Thyroid gland (tissue), 4 donors: ENCODE measurements around the gene NIT2. TPM values are rescaled to one million over a fixed set of nuclear protein-coding genes. Genes with fewer than 3 reads are reported as not detected.
"Not testable (repeated sequence)": the region's sequence is repeated elsewhere in the genome, so short reads cannot be mapped to it uniquely, and the experiment has no call there.

Experiments used
- DNase-seq, 2 donors: peaks; one replicate each; pipeline ENCODE4 v3.0.0-alpha.2; 2019
- H3K27ac ChIP-seq, 3 donors: fragments of 200-600 bp; sonication (generic); 1 replicate in 2 of 3; 2 replicates in 1 of 3; pipeline ENCODE4 v1.5.1; 2016 to 2019; ENCODE audit warnings: mild to moderate bottlenecking in 1 of 3, moderate library complexity in 1 of 3
- H3K27me3 ChIP-seq: fragments of 200-600 bp; sonication (generic); one replicate; pipeline ENCODE4 v1.5.1; 2019
- H3K36me3 ChIP-seq, 2 donors: fragments of 200-600 bp; sonication (generic); one replicate each; pipeline ENCODE4 v1.5.1; 2016 to 2019
- H3K4me1 ChIP-seq, 2 donors: fragments of 200-600 bp; sonication (generic); one replicate each; pipeline ENCODE4 v1.5.1; 2017 to 2019
- H3K4me3 ChIP-seq, 3 donors: fragments of 200-600 bp; sonication (generic); replicated peaks in 1 of 3; 1 replicate in 2 of 3; 2 replicates in 1 of 3; pipeline ENCODE4 v1.5.1; 2016; ENCODE audit warnings: mild to moderate bottlenecking in 1 of 3
- H3K9me3 ChIP-seq: fragments of 200-600 bp; sonication (generic); one replicate; pipeline ENCODE4 v1.5.1; 2017
- CTCF ChIP-seq, 6 experiments: fragments of 200-600 bp in 3 of 6; fragments of 450-650 bp in 3 of 6; sonication (generic) in 3 of 6; IDR thresholded peaks; one replicate each; pipeline ENCODE4 v1.5.1; 2016 to 2019; ENCODE audit warnings: antibody characterized with exemption in 6 of 6, mild to moderate bottlenecking in 2 of 6, inconsistent platforms in 1 of 6, moderate library complexity in 1 of 6
- POLR2A ChIP-seq, 2 donors: fragments of 450-650 bp; IDR thresholded peaks; one replicate each; pipeline ENCODE4 v1.6.1; 2017; ENCODE audit warnings: antibody characterized with exemption in 2 of 2, mild to moderate bottlenecking in 2 of 2, moderate library complexity in 1 of 2
- WGBS, 2 donors: methylation state at CpG; one replicate each; pipeline ENCODE4 v1.1.5; 2017; 5-methylcytosine and 5-hydroxymethylcytosine counted together
- intact Hi-C: fragments of 100-400 bp; cut with DNase I; formaldehyde crosslinking; loops from one replicate; pipeline ENCODE4 v1.15.1; 2023
- total RNA-seq, 4 donors: library from RNA; depleted of rRNA; stranded (reverse); fragments of >200 nt; gene quantifications; one replicate each; pipeline ENCODE4 v1.2.3, GENCODE V29; 2016

The NIT2 gene
- total RNA-seq, 4 donors from 2014 or later, result 38.3 to 59.3 (median 48.8) TPM

GRCh38 chr3:100335434-100335833 is 877 bp downstream of the NIT2 start:
- no peaks in the 10 kb centered on the region for H3K27me3 ChIP-seq
- H3K27ac ChIP-seq, result peak overlapping the region in 2 of 3 donors; percentile 67 to 79
- peaks cover 8% of the 10 kb centered on the region in 2 donors for H3K36me3 ChIP-seq
- H3K4me1 ChIP-seq, result peaks cover 4 to 7% of the 10 kb centered on the region in 2 donors
- TF ChIP-seq POLR2A (IDR thresholded peaks at IDR 0.05), result no peak
- no peak for TF ChIP-seq CTCF (IDR thresholded peaks at IDR 0.05)
- WGBS, 2 donors, result 84 to 86% methylated on average over 11 to 13 of the region's 14 CpGs
- peak overlapping the region in 2 of 3 donors; percentile 56 to 61 for H3K4me3 ChIP-seq
- no peaks in the 10 kb centered on the region for H3K9me3 ChIP-seq
- intact Hi-C loops, result no loop called here
- DNase-seq, result no peak

GRCh38 chr3:100336229-100336628 is 1.7 kb downstream of the NIT2 start:
- intact Hi-C loops, H3K4me3 ChIP-seq, H3K9me3 ChIP-seq, H3K4me1 ChIP-seq, H3K27me3 ChIP-seq, H3K27ac ChIP-seq, DNase-seq: not testable (repeated sequence)
- peaks cover 11 to 13% of the 10 kb centered on the region in 2 donors for H3K36me3 ChIP-seq
- 94 to 95% methylated on average over 10 of the region's 10 CpGs for WGBS, 2 donors

DNA sequence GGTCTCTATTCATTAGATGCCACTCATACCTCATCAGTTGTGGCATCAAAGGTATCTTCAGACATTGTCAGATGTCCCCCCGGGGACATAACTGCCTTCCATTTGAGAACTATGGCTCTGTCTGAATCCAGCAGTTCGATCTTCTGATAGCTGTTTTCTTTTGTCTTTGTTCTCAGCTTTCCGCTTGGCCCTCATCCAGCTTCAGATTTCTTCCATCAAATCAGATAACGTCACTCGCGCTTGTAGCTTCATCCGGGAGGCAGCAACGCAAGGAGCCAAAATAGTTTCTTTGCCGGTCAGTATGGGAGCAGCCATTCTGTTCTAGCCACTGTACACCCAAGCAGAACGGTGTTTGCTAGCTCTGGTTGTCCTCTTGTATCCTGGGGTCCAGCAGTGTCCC is 4.4 kb downstream of the NIT2 start:
- Histone ChIP-seq H3K27ac (no peak overlapping the region), H3K36me3 (peaks cover 21 to 22% of the 10 kb centered on the region in 2 donors), H3K9me3 (no peaks in the 10 kb centered on the region), H3K4me3 (no peak overlapping the region), H3K4me1 (peaks cover 4 to 7% of the 10 kb centered on the region in 2 donors), H3K27me3 (no peaks in the 10 kb centered on the region)
- WGBS, 2 donors, result 90 to 93% methylated on average over 10 of the region's 10 CpGs
- no peak for TF ChIP-seq CTCF (IDR thresholded peaks at IDR 0.05)
- DNase-seq, result no peak
- intact Hi-C loops, result no loop called here

DNA sequence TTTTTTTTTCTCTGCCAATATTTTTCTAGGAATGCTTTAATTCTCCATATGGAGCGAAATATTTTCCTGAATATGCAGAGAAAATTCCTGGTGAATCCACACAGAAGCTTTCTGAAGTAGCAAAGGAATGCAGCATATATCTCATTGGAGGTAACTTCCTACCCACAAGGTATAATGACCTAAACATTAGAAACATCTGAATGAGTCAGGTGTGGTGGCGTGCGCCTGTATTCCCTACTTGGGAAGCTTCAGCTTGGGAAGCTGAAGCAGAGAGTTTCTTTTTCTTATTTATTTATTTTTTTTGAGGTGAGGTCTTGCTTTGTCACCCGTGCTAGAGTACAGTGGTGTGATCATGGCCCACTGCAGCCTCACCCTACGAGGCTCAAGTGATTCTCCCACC is 5.2 kb downstream of the NIT2 start:
- WGBS, 2 donors, result 93 to 96% methylated on average over 5 of the region's 5 CpGs
- Histone ChIP-seq H3K27me3 (no peaks in the 10 kb centered on the region), H3K36me3 (peaks cover 21 to 22% of the 10 kb centered on the region in 2 donors), H3K9me3 (no peaks in the 10 kb centered on the region), H3K4me1 (peaks cover 4 to 7% of the 10 kb centered on the region in 2 donors), H3K4me3 (no peak overlapping the region), H3K27ac (no peak overlapping the region)
- intact Hi-C loops, result no loop called here
- no peak for DNase-seq
- TF ChIP-seq POLR2A (IDR thresholded peaks at IDR 0.05), result no peak
- TF ChIP-seq CTCF (IDR thresholded peaks at IDR 0.05), result no peak

DNA sequence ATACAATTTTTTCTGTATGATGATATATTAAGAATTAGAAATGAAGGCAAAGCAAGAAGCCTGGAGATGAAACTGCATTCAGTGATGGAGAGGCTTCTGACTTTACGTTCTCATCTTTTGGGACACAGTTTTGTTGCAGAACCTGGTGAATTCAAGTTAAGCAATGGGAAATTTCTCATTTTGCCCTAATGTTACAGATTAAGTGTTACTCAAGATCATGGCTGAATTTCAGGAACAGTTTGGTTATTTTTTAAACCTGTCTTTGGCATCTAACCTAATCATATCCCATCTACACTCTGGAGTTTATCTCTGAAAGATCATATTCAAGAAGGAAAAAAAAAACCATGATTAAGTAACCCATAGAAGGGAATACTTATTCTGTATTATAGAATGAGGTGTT is 6.0 kb downstream of the NIT2 start:
- no peak for DNase-seq
- Histone ChIP-seq H3K4me3 (no peak overlapping the region), H3K27me3 (no peaks in the 10 kb centered on the region), H3K9me3 (no peaks in the 10 kb centered on the region), H3K4me1 (peaks cover 2 to 5% of the 10 kb centered on the region in 2 donors), H3K36me3 (peaks cover 21 to 22% of the 10 kb centered on the region in 2 donors), H3K27ac (no peak overlapping the region)
- WGBS, 2 donors, result 94 to 100% methylated on average over 1 of the region's 1 CpG
- TF ChIP-seq POLR2A (IDR thresholded peaks at IDR 0.05) (no peak), CTCF (IDR thresholded peaks at IDR 0.05) (no peak)
- intact Hi-C loops, result no loop called here

GRCh38 chr3:100348727-100349126 is 14.2 kb downstream of the NIT2 start:
- intact Hi-C loops, result no loop called here
- no peak for DNase-seq

DNA sequence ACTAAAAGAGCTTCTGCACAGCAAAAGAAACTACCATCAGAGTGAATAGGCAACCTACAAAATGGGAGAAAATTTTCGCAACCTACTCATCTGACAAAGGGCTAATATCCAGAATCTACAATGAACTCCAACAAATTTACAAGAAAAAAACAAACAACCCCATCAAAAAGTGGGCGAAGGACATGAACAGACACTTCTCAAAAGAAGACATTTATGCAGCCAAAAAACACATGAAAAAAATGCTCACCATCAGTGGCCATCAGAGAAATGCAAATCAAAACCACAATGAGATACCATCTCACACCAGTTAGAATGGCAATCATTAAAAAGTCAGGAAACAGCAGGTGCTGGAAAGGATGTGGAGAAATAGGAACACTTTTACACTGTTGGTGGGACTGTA is 17.2 kb downstream of the NIT2 start:
- H3K4me1 ChIP-seq, intact Hi-C loops, H3K27me3 ChIP-seq, H3K4me3 ChIP-seq, DNase-seq, H3K27ac ChIP-seq, H3K9me3 ChIP-seq: not testable (repeated sequence)
- peaks cover 42 to 50% of the 10 kb centered on the region in 2 donors for H3K36me3 ChIP-seq
- WGBS, 2 donors, result 100% methylated on average over 2 of the region's 2 CpGs

More at GRCh38 chr3:100348727-100349126, 14.2 kb downstream of the NIT2 start:
- H3K9me3 ChIP-seq, result no peaks in the 10 kb centered on the region
- no peaks in the 10 kb centered on the region for H3K27me3 ChIP-seq
- no peaks in the 10 kb centered on the region for H3K4me1 ChIP-seq
- H3K27ac ChIP-seq, result no peak overlapping the region
- TF ChIP-seq CTCF (IDR thresholded peaks at IDR 0.05) (no peak), POLR2A (IDR thresholded peaks at IDR 0.05) (no peak)
- H3K4me3 ChIP-seq, result no peak overlapping the region
- peaks cover 30 to 39% of the 10 kb centered on the region in 2 donors for H3K36me3 ChIP-seq
- 89 to 90% methylated on average over 5 of the region's 5 CpGs for WGBS, 2 donors
